Heart left ventricle (tissue), 16 donors: Measurements from ENCODE around the gene GSPT1. TPM values are rescaled to one million over a fixed set of nuclear protein-coding genes. Genes with fewer than 3 reads are reported as not detected.
"Not testable (repeated sequence)": the region's sequence is repeated elsewhere in the genome, so short reads cannot be mapped to it uniquely, and the experiment has no call there.

Experiments
- ATAC-seq, 4 donors: fragments of 200-7000 bp; cut with Tn5 transposase; one replicate each; pipeline ENCODE4 v1.9.1; 2020 to 2022; ENCODE audit warnings: moderate library complexity in 4 of 4, mild to moderate bottlenecking in 3 of 4, moderate number of reproducible peaks in 1 of 4
- DNase-seq, 5 donors: peaks; one replicate each; pipeline ENCODE4 v3.0.0-alpha.2; 2020
- H3K27ac ChIP-seq, 12 donors: fragments of 200-600 bp; sonication (generic) in 4 of 12; one replicate each; pipeline versions ENCODE4 v1.5.0 to v1.8.0; 2016 to 2022; ENCODE audit warnings: mild to moderate bottlenecking in 2 of 12
- H3K27me3 ChIP-seq, 9 donors: fragments of 200-600 bp; sonication (generic) in 2 of 9; one replicate each; pipeline versions ENCODE4 v1.5.1 to v1.8.0; 2016 to 2022; ENCODE audit warnings: mild to moderate bottlenecking in 3 of 9
- H3K36me3 ChIP-seq, 9 donors: fragments of 200-600 bp; sonication (generic) in 2 of 9; one replicate each; pipeline versions ENCODE4 v1.5.0 to v1.8.0; 2018 to 2022; ENCODE audit warnings: mild to moderate bottlenecking in 2 of 9
- H3K4me1 ChIP-seq, 12 donors: fragments of 200-600 bp; sonication (generic) in 4 of 12; one replicate each; pipeline versions ENCODE4 v1.5.0 to v1.8.0; 2016 to 2022; ENCODE audit warnings: mild to moderate bottlenecking in 3 of 12
- H3K4me3 ChIP-seq, 12 donors: fragments of 200-600 bp; sonication (generic) in 4 of 12; one replicate each; pipeline versions ENCODE4 v1.5.0 to v1.8.0; 2017 to 2022; ENCODE audit warnings: mild to moderate bottlenecking in 9 of 12, moderate library complexity in 4 of 12
- H3K9me3 ChIP-seq, 12 donors: fragments of 200-600 bp; sonication (generic) in 4 of 12; one replicate each; pipeline versions ENCODE4 v1.5.0 to v1.8.0; 2016 to 2022; ENCODE audit warnings: mild to moderate bottlenecking in 1 of 12
- POLR2A ChIP-seq, 2 donors: fragments of 450-650 bp; IDR thresholded peaks; one replicate each; pipeline ENCODE4 v1.6.1; 2017; ENCODE audit warnings: antibody characterized with exemption in 2 of 2, mild to moderate bottlenecking in 2 of 2, moderate library complexity in 2 of 2
- WGBS, 4 donors: extraction: QIAGEN DNeasy Blood & Tissue Kit in 2 of 4; methylation state at CpG; one replicate each; pipeline versions ENCODE4 v1.1.5 to v1.1.7; 2013 to 2018; 5-methylcytosine and 5-hydroxymethylcytosine counted together
- intact Hi-C, 10 donors: fragments of 100-400 bp; cut with DNase I; formaldehyde crosslinking; loops; one replicate each; pipeline versions ENCODE4 v1.11.1 to v1.14.2; 2022
- polyA plus RNA-seq, 2 donors: library from polyadenylated mRNA; stranded (reverse); fragments of 200-250 nt; gene quantifications; one replicate each; pipeline ENCODE4 v1.2.3, GENCODE V29; 2013
- total RNA-seq, 9 donors: library from RNA; depleted of rRNA in 2 of 9; stranded (reverse); fragments of >200 nt in 2 of 9; fragmentation: NEBNext Ultra II Directional in 3 of 9; extraction: Animal tissue kit (Norgen Biotek cat#: 25700) in 3 of 9; gene quantifications; one replicate each; pipeline versions ENCODE4 v1.1.0 to v1.2.4, GENCODE V29; 2016 to 2023
- TF ChIP-seq, protein P1 (sequence below), 12 donors: fragments of 200-600 bp; sonication (generic) in 4 of 12; IDR thresholded peaks; one replicate each; pipeline versions ENCODE4 v1.5.0 to v1.8.0; 2018 to 2022; ENCODE audit warnings: antibody characterized with exemption in 12 of 12, mild to moderate bottlenecking in 5 of 12
- donor health status: ischemic (EF 13 %, LVEDD 7.1; RV severe dilation, severe dysfunction).
- donor health status: healthy with polysubstance abuse.
- donor health status: DM: no; HTN: yes; CAD: no.
- donor health status: DM: no; HTN: no; CAD: no.
- donor health status: ischemic (EF 25% LVEDD 6.9; RV normal size, moderate dysfunction).
- donor health status: ischemic (EF 25% LVEDD 5.7; RV mildly dilated, moderate dysfunction).
- donor health status: healthy.
- donor health status: DM: yes; HTN: yes; CAD: no.
- donor health status: ischemic (EF 35%, LVEDD 5.7; RV mildly dilated, moderate dysfunction).
- donor health status: nonischemic (EF 11% LVEDD 7.7; RV severe dilation, severe dysfunction).
- donor health status: DM: yes; HTN: yes; CAD: no.
- donor health status: PGD.
- donor health status: ischemic (EF 29% LVEDD 5.4; RV normal size, mild dysfunction).
- donor health status: nonischemic (EF 23%, LVEDD 6.1; RV moderate dilation, normal function).

Gene GSPT1
- total and polyA plus RNA-seq, 11 donors, result 16.3 to 131 (median 91.1) TPM

DNA sequence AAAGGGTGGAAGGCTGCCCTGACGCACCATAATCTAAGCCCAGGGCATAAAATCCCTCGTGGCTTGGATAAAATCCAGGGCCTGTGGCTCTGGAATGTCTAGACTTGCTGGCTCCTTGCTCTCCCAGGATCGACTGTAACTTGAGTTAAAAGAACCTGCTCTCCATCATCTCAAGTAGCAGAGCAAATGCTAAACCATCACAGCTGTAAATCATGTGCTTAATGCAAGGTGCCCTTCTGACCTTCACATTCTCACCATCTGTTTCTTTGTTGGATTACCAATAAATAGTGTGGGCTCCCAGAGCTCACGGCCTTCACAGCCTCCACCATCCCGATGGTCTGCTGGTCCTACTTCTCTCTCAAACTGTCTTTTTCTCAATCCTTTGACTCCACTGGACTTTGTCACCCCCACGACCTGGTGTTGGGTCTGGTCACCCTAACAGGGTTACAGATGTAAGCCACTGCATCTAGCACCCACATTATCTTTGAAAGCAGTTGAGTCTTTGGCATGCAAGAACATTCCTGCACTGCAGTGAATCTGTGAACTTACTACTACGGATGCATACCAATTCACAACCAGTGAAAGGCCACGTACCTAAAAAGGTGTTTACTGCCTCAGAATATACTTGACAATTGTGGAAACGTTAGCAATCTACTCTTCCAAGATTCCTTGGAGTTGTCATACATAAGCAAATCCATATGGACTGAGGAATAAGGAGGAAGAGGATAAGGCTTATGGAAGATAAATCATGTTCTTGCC, 79.7 kb downstream of the GSPT1 start:
- DNase-seq, result no peak
- no peaks in the 10 kb centered on the region for H3K27me3 ChIP-seq
- H3K27ac ChIP-seq, result no peak overlapping the region
- no peak for TF ChIP-seq POLR2A (IDR thresholded peaks at IDR 0.05)
- TF ChIP-seq, protein P1, sequence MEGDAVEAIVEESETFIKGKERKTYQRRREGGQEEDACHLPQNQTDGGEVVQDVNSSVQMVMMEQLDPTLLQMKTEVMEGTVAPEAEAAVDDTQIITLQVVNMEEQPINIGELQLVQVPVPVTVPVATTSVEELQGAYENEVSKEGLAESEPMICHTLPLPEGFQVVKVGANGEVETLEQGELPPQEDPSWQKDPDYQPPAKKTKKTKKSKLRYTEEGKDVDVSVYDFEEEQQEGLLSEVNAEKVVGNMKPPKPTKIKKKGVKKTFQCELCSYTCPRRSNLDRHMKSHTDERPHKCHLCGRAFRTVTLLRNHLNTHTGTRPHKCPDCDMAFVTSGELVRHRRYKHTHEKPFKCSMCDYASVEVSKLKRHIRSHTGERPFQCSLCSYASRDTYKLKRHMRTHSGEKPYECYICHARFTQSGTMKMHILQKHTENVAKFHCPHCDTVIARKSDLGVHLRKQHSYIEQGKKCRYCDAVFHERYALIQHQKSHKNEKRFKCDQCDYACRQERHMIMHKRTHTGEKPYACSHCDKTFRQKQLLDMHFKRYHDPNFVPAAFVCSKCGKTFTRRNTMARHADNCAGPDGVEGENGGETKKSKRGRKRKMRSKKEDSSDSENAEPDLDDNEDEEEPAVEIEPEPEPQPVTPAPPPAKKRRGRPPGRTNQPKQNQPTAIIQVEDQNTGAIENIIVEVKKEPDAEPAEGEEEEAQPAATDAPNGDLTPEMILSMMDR (IDR thresholded peaks at IDR 0.05), result no peak
- peaks cover 2 to 54% (median 51%) of the 10 kb centered on the region in 9 donors for H3K36me3 ChIP-seq
- H3K4me1 ChIP-seq, result peaks cover 0 to 13% (median 0%) of the 10 kb centered on the region in 12 donors
- ATAC-seq, result peak in 1 of 4 donors; percentile 15
- intact Hi-C loops, result loop anchor here in 1 of 10 donors (10.0 kb wide), 1 partner anchor 71 kb away; no protein-coding TSS in a partner anchor
- no peak overlapping the region for H3K4me3 ChIP-seq
- H3K9me3 ChIP-seq, result no peaks in the 10 kb centered on the region
- 44 to 69% (median 65%) methylated on average over 9 of the region's 9 CpGs for WGBS, 4 donors

GRCh38 chr16:11835309-11835708, 80.4 kb downstream of the GSPT1 start:
- Histone ChIP-seq H3K9me3 (no peaks in the 10 kb centered on the region), H3K36me3 (peaks cover 2 to 47% (median 43%) of the 10 kb centered on the region in 9 donors), H3K27ac (no peak overlapping the region), H3K4me3 (no peak overlapping the region), H3K27me3 (no peaks in the 10 kb centered on the region), H3K4me1 (peaks cover 0 to 13% (median 0%) of the 10 kb centered on the region in 12 donors)
- ATAC-seq (peak in 1 of 4 donors; percentile 11), DNase-seq (no peak)
- intact Hi-C loops, result loop anchor here in 1 of 10 donors (10.0 kb wide), 1 partner anchor 71 kb away; no protein-coding TSS in a partner anchor
- no peak for TF ChIP-seq POLR2A (IDR thresholded peaks at IDR 0.05)
- TF ChIP-seq, protein P1 (IDR thresholded peaks at IDR 0.05), result no peak
- WGBS, 4 donors, result 84 to 91% (median 89%) methylated on average over 4 of the region's 4 CpGs

DNA sequence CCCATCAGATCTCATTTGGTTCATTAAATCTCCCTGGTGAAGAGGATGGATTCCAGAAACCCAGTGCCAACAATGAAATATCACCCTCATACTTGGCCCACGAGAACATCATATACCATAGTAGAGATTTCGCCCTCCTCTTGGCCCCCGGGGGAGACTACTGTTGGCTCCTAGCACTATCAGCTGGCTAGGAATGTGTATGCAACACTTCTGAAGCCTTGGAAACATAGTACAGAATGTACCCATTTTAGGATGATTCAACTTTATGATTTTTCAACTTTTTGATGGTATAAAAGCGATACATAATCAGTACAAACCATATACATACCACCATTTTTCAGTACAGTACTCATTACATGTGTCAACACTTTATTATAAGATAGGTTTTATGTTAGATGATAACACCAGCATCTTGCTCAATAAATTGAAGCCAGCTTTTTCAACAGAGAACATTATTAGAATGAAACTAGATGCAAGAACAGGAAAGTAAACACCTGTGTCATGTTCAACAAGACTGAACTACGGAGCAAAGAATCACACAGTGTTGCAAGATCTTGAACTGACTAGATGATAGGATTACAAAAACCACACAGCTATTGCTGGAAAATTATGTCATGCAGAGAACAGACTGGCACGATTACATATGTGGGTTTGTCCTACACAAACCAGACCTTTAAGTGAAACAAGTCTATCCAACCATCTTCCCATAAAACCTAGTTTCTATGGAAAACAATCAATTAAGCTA, 81.6 kb downstream of the GSPT1 start:
- no peak for TF ChIP-seq POLR2A (IDR thresholded peaks at IDR 0.05)
- Histone ChIP-seq H3K9me3 (no peaks in the 10 kb centered on the region), H3K27ac (no peak overlapping the region), H3K27me3 (no peaks in the 10 kb centered on the region), H3K4me3 (no peak overlapping the region), H3K36me3 (peaks cover 2 to 35% (median 31%) of the 10 kb centered on the region in 9 donors), H3K4me1 (peaks cover 0 to 13% (median 0%) of the 10 kb centered on the region in 12 donors)
- DNase-seq (no peak), ATAC-seq (no peak)
- intact Hi-C loops, result loop anchor here in 1 of 10 donors (10.0 kb wide), 1 partner anchor 69 kb away; no protein-coding TSS in a partner anchor
- WGBS, 4 donors, result 58 to 66% (median 62%) methylated on average over 6 of the region's 6 CpGs

DNA sequence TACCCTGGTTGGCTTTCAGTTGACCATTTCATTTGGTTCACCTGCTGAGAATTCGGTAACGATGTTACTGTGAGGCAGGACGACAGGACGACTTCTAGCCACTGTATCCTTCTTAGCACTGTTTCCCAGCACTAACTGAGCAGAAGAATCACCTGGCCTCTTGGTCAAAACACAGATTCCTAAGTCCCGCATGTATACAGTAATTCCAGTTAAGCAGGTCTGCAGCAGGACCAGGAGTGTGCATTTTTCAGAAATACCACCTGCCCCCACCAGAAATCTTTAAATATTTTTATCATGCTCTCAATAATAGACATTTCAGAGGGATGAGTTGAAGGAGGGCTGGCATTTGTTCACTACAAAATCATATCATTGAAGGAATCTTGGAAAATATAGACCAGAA, 87.1 kb downstream of the GSPT1 start:
- ATAC-seq (no peak), DNase-seq (no peak)
- no peak for TF ChIP-seq POLR2A (IDR thresholded peaks at IDR 0.05)
- TF ChIP-seq, protein P1 (IDR thresholded peaks at IDR 0.05), result no peak
- intact Hi-C loops, result no loop called here
- Histone ChIP-seq H3K27ac (no peak overlapping the region), H3K4me1 (peaks cover 0 to 20% (median 6%) of the 10 kb centered on the region in 12 donors), H3K36me3 (no peaks in the 10 kb centered on the region), H3K27me3 (no peaks in the 10 kb centered on the region), H3K4me3 (no peak overlapping the region), H3K9me3 (no peaks in the 10 kb centered on the region)
- 78 to 91% (median 82%) methylated on average over 5 of the region's 5 CpGs for WGBS, 4 donors

- H3K27ac ChIP-seq, intact Hi-C loops, H3K27me3 ChIP-seq, H3K9me3 ChIP-seq, ATAC-seq, DNase-seq, H3K4me3 ChIP-seq, H3K36me3 ChIP-seq: not testable (repeated sequence)
- peaks cover 0 to 30% (median 6%) of the 10 kb centered on the region in 12 donors for H3K4me1 ChIP-seq
- WGBS, 4 donors, result 90 to 94% (median 92%) methylated on average over 13 of the region's 13 CpGs
Observed at GRCh38 chr16:11825520-11826165, 90.1 kb downstream of the GSPT1 start.
